CD4-positive, alpha-beta T cell treated with Interleukin-1 beta for 1 hour (primary cell): ENCODE data around the gene STK39.

Experiments
- DNase-seq, 2 donors: peaks; one replicate each; pipeline ENCODE4 v3.0.0-alpha.2; 2020 to 2022

The STK39 gene

GRCh38 chr2:168241746-168242145 lies 5.6 kb downstream of the STK39 start:
- no peak for DNase-seq

GRCh38 chr2:168241208-168241607 lies 6.2 kb downstream of the STK39 start:
- no peak for DNase-seq

- no peak for DNase-seq
Measured at GRCh38 chr2:168239281-168239680, 8.1 kb downstream of the STK39 start.

- no peak for DNase-seq
Measured at GRCh38 chr2:168237741-168238140, 9.7 kb downstream of the STK39 start.

GRCh38 chr2:168234407-168235085 lies 12.8 kb downstream of the STK39 start:
- DNase-seq: peak in 1 of 2 donors; percentile 26

- no peak for DNase-seq
Measured at GRCh38 chr2:168233726-168234406, 13.5 kb downstream of the STK39 start.

- no peak for DNase-seq
Measured at GRCh38 chr2:168233166-168233565, 14.2 kb downstream of the STK39 start.

GRCh38 chr2:168231609-168232241 lies 15.7 kb downstream of the STK39 start:
- DNase-seq: no peak

- no peak for DNase-seq
Measured at GRCh38 chr2:168230389-168230788, 17.0 kb downstream of the STK39 start.

- no peak for DNase-seq
Measured at GRCh38 chr2:168224346-168224745, 23.0 kb downstream of the STK39 start.

GRCh38 chr2:168222088-168222487 lies 25.3 kb downstream of the STK39 start:
- no peak for DNase-seq

- DNase-seq: no peak
Measured at GRCh38 chr2:168220965-168221819, 26.2 kb downstream of the STK39 start.

GRCh38 chr2:168217920-168218319 lies 29.5 kb downstream of the STK39 start:
- DNase-seq: no peak

GRCh38 chr2:168216351-168217005 lies 30.9 kb downstream of the STK39 start:
- DNase-seq: no peak

GRCh38 chr2:168215813-168216212 lies 31.6 kb downstream of the STK39 start:
- DNase-seq: no peak

GRCh38 chr2:168212866-168213265 lies 34.5 kb downstream of the STK39 start:
- no peak for DNase-seq

GRCh38 chr2:168212167-168212566 lies 35.2 kb downstream of the STK39 start:
- no peak for DNase-seq

- DNase-seq: no peak
Measured at GRCh38 chr2:168211664-168212163, 35.7 kb downstream of the STK39 start.

- DNase-seq: no peak
Measured at GRCh38 chr2:168210895-168211570, 36.4 kb downstream of the STK39 start.

- no peak for DNase-seq
Measured at GRCh38 chr2:168210216-168210894, 37.0 kb downstream of the STK39 start.

- DNase-seq: no peak
Measured at GRCh38 chr2:168208652-168209051, 38.7 kb downstream of the STK39 start.
